Lower leg skin (tissue), 3 donors: ENCODE measurements around the gene JAG2.

ENCODE experiments used
- POLR2A ChIP-seq, 2 donors: fragments of 450-650 bp; IDR thresholded peaks; one replicate each; pipeline ENCODE4 v1.6.1; 2016 to 2017; ENCODE audit warnings: antibody characterized with exemption in 2 of 2, mild to moderate bottlenecking in 1 of 2, moderate library complexity in 1 of 2
- TF ChIP-seq, protein P1 (sequence below), 3 donors: fragments of 450-650 bp; IDR thresholded peaks; one replicate each; pipeline ENCODE4 v1.5.1; 2016; ENCODE audit warnings: antibody characterized with exemption in 3 of 3, mild to moderate bottlenecking in 3 of 3, moderate library complexity in 2 of 3

DNA sequence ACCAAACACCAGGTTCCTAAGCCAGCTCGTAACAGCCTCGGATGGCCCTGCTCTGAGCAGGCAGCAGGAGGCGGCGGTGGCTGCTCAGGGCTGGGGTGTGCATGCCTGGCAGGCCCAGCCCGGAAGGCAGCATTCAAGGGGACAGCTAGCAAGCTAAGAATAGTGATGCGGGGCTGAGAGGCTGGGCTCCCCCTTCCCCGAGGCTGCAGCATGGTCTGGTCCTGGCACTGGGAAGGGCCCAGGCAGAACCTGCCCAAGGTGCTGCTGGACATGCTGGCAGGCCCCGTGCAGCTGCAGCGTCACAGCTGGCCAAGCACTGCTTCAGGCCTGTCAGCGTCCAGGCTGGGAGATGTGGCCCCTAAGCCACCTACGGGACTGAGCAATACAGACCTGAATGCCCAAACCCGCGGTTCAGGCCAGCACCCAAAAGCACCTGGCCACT is 38.9 kb upstream of the JAG2 start:
- TF ChIP-seq, protein P1, sequence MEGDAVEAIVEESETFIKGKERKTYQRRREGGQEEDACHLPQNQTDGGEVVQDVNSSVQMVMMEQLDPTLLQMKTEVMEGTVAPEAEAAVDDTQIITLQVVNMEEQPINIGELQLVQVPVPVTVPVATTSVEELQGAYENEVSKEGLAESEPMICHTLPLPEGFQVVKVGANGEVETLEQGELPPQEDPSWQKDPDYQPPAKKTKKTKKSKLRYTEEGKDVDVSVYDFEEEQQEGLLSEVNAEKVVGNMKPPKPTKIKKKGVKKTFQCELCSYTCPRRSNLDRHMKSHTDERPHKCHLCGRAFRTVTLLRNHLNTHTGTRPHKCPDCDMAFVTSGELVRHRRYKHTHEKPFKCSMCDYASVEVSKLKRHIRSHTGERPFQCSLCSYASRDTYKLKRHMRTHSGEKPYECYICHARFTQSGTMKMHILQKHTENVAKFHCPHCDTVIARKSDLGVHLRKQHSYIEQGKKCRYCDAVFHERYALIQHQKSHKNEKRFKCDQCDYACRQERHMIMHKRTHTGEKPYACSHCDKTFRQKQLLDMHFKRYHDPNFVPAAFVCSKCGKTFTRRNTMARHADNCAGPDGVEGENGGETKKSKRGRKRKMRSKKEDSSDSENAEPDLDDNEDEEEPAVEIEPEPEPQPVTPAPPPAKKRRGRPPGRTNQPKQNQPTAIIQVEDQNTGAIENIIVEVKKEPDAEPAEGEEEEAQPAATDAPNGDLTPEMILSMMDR (IDR thresholded peaks at IDR 0.05): no peak
- TF ChIP-seq POLR2A (IDR thresholded peaks at IDR 0.05): no peak
